HepG2 (cell line): ENCODE measurements around the gene IL17C. TPM values are rescaled to one million over a fixed set of nuclear protein-coding genes. Genes with fewer than 3 reads are reported as not detected.

Source experiments
- ARNTL ChIP-seq: sonication (generic); formaldehyde crosslinking; IDR thresholded peaks from 2 replicates; pipeline ENCODE4 v1.4.0; 2020; ENCODE audit warnings: mild to moderate bottlenecking, missing genetic modification reagents
- ATF7-NPFF ChIP-seq: sonication (generic); formaldehyde crosslinking; IDR thresholded peaks from 2 replicates; pipeline ENCODE4 v1.8.1; 2023; ENCODE audit warnings: mild to moderate bottlenecking, low read depth, missing genetic modification reagents, moderate library complexity
- PHF21A ChIP-seq: sonication (generic); formaldehyde crosslinking; IDR thresholded peaks from 2 replicates; pipeline ENCODE4 v1.5.0; 2020; ENCODE audit warnings: mild to moderate bottlenecking, missing genetic modification reagents
- SMC3 ChIP-seq: IDR thresholded peaks from 2 replicates; pipeline ENCODE4 v1.6.1; 2011; ENCODE audit warnings: low read length, improper control_type of control experiment
- SP1 ChIP-seq, 2 experiments: fragments of 450-650 bp in 1 of 2; sonication (generic) in 1 of 2; formaldehyde crosslinking in 1 of 2; IDR thresholded peaks; 2 replicates each; pipeline versions ENCODE4 v1.4.0 to v1.6.1; 2016 to 2020; ENCODE audit warnings: missing genetic modification reagents in 1 of 2
- SP2 ChIP-seq: sonication (generic); formaldehyde crosslinking; IDR thresholded peaks from 2 replicates; pipeline ENCODE4 v1.5.1; 2020; ENCODE audit warnings: mild to moderate bottlenecking, missing genetic modification reagents
- SRSF4 ChIP-seq: fragments of 200-400 bp; formaldehyde crosslinking; IDR thresholded peaks from one replicate; pipeline ENCODE4 v1.6.1; 2018; ENCODE audit warnings: mild to moderate bottlenecking, low read depth, low read length, moderate library complexity; ENCODE audit not compliant: poor library complexity, severe bottlenecking
- THAP9 ChIP-seq: sonication (generic); formaldehyde crosslinking; IDR thresholded peaks from 2 replicates; pipeline ENCODE4; 2020; ENCODE audit warnings: missing genetic modification reagents, mild to moderate bottlenecking, borderline replicate concordance
- THYN1 ChIP-seq: sonication (generic); formaldehyde crosslinking; IDR thresholded peaks from 2 replicates; pipeline ENCODE4 v1.8.1; 2023; ENCODE audit warnings: low read depth, mild to moderate bottlenecking, moderate library complexity, missing genetic modification reagents, borderline replicate concordance
- ZFP91 ChIP-seq: sonication (generic); formaldehyde crosslinking; IDR thresholded peaks from 2 replicates; pipeline ENCODE4 v1.9.0; 2022; ENCODE audit warnings: missing genetic modification reagents, mild to moderate bottlenecking, borderline replicate concordance
- ZNF431 ChIP-seq: sonication (generic); formaldehyde crosslinking; IDR thresholded peaks from 2 replicates; pipeline ENCODE4 v1.9.0; 2022; ENCODE audit warnings: missing genetic modification reagents, low read depth, mild to moderate bottlenecking, borderline replicate concordance
- ZNF496 ChIP-seq: sonication (generic); formaldehyde crosslinking; IDR thresholded peaks from 2 replicates; pipeline ENCODE4 v1.8.1; 2023; ENCODE audit warnings: mild to moderate bottlenecking, moderate library complexity, missing genetic modification reagents; ENCODE audit not compliant: insufficient replicate concordance
- polyA plus RNA-seq, 8 experiments: library from polyadenylated mRNA; depleted of rRNA in 3 of 8; stranded (reverse) in 7 of 8; unstranded in 1 of 8; fragments of >200 nt; fragmentation: Illumina TruSeq in 4 of 8; extraction: Trizol in 4 of 8; gene quantifications; 2 replicates each; pipeline versions ENCODE4 v1.2.1 to v1.2.3, GENCODE V29; 2011 to 2016; ENCODE audit warnings: low read depth in 4 of 8, missing spikeins in 1 of 8, mixed read lengths in 1 of 8; ENCODE audit not compliant: insufficient read depth in 1 of 8
- total RNA-seq, 5 experiments: library from RNA; depleted of rRNA; stranded (reverse); fragments of >200 nt; fragmentation: Illumina TruSeq; extraction: Trizol; gene quantifications; 2 replicates each; pipeline ENCODE4 v1.2.3, GENCODE V29; 2016; ENCODE audit warnings: low read depth in 1 of 5
- TF ChIP-seq, protein P1 (sequence below): sonication (generic); formaldehyde crosslinking; IDR thresholded peaks from 2 replicates; pipeline ENCODE4 v1.5.0; 2020; ENCODE audit warnings: mild to moderate bottlenecking, missing genetic modification reagents, borderline replicate concordance
- TF ChIP-seq, protein P2 (sequence below): sonication (generic); formaldehyde crosslinking; IDR thresholded peaks from 2 replicates; pipeline ENCODE4 v1.4.0; 2020; ENCODE audit warnings: missing genetic modification reagents
- TF ChIP-seq, protein P3 (sequence below): sonication (generic); formaldehyde crosslinking; conservative IDR thresholded peaks from 2 replicates; pipeline ENCODE4 v1.4.0; 2020; ENCODE audit warnings: mild to moderate bottlenecking, missing genetic modification reagents, moderate library complexity

Gene IL17C
- total and polyA plus RNA-seq, 2 of the 13 experiments (the other 11 are each of a cell fraction or from before 2014, with no cell fraction given): not detected

DNA sequence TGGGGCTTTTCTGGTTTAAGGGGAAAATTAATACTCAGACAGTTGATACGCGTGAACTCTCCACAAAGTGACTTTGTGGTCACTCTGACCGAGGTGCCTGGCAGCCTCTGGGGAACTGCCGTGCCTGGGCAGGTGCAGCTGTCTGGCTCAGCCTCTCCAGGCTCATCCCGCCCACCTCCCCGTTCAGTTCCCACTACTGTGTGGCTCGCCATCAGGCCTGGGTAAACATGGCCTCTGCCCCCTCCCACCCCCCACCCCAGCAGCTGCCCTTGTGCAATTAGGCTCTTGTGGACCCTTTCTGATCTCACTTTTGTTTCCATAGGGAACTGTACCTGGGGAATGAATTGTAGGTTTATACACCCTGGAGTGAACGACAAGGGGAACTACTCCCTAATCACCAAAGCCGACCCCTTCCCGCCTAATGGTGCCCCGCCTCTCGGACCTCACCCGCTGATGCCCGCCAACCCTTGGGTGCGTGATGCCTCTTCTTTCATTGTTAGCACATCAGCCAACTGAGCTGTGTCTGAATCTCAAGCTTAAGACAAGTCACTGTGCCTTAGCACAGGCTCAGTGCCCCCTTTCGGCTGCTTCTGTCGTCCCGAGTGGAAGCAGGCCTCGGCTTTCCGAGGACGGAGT, 40.4 kb upstream of the IL17C start (continued):
- TF ChIP-seq, protein P1, sequence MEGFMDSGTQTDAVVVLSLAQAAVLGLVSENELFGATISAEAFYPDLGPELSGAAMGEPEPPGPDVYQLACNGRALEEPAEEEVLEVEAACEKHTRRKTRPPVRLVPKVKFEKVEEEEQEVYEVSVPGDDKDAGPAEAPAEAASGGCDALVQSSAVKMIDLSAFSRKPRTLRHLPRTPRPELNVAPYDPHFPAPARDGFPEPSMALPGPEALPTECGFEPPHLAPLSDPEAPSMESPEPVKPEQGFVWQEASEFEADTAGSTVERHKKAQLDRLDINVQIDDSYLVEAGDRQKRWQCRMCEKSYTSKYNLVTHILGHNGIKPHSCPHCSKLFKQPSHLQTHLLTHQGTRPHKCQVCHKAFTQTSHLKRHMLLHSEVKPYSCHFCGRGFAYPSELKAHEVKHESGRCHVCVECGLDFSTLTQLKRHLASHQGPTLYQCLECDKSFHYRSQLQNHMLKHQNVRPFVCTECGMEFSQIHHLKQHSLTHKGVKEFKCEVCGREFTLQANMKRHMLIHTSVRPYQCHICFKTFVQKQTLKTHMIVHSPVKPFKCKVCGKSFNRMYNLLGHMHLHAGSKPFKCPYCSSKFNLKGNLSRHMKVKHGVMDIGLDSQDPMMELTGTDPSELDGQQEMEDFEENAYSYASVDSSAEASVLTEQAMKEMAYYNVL: no peak
- no peak for TF ChIP-seq PHF21A (CRISPR knock-in tag)
- no peak for TF ChIP-seq THAP9 (CRISPR knock-in tag)
- TF ChIP-seq, protein P2, sequence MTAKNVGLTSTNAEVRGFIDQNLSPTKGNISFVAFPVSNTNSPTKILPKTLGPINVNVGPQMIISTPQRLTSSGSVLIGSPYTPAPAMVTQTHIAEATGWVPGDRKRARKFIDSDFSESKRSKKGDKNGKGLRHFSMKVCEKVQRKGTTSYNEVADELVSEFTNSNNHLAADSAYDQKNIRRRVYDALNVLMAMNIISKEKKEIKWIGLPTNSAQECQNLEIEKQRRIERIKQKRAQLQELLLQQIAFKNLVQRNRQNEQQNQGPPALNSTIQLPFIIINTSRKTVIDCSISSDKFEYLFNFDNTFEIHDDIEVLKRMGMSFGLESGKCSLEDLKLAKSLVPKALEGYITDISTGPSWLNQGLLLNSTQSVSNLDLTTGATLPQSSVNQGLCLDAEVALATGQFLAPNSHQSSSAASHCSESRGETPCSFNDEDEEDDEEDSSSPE (CRISPR knock-in tag): no peak
- TF ChIP-seq ARNTL (CRISPR knock-in tag): no peak
- no peak for TF ChIP-seq THYN1 (CRISPR knock-in tag)
- no peak for TF ChIP-seq SRSF4
- TF ChIP-seq, protein P3, sequence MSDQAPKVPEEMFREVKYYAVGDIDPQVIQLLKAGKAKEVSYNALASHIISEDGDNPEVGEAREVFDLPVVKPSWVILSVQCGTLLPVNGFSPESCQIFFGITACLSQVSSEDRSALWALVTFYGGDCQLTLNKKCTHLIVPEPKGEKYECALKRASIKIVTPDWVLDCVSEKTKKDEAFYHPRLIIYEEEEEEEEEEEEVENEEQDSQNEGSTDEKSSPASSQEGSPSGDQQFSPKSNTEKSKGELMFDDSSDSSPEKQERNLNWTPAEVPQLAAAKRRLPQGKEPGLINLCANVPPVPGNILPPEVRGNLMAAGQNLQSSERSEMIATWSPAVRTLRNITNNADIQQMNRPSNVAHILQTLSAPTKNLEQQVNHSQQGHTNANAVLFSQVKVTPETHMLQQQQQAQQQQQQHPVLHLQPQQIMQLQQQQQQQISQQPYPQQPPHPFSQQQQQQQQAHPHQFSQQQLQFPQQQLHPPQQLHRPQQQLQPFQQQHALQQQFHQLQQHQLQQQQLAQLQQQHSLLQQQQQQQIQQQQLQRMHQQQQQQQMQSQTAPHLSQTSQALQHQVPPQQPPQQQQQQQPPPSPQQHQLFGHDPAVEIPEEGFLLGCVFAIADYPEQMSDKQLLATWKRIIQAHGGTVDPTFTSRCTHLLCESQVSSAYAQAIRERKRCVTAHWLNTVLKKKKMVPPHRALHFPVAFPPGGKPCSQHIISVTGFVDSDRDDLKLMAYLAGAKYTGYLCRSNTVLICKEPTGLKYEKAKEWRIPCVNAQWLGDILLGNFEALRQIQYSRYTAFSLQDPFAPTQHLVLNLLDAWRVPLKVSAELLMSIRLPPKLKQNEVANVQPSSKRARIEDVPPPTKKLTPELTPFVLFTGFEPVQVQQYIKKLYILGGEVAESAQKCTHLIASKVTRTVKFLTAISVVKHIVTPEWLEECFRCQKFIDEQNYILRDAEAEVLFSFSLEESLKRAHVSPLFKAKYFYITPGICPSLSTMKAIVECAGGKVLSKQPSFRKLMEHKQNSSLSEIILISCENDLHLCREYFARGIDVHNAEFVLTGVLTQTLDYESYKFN (CRISPR knock-in tag): peak; percentile 91
- no peak for TF ChIP-seq SP2 (CRISPR knock-in tag)
- TF ChIP-seq SP1 (IDR thresholded peaks at IDR 0.05): no peak
- TF ChIP-seq SP1 (CRISPR knock-in tag; IDR thresholded peaks at IDR 0.05): no peak
- TF ChIP-seq SMC3: no peak
- TF ChIP-seq ZFP91: 0 out of 2 replicates have a peak, but pooled peaks have one; percentile 14
- TF ChIP-seq ATF7-NPFF (CRISPR knock-in tag): no peak
- no peak for TF ChIP-seq ZNF431 (CRISPR knock-in tag)
- TF ChIP-seq ZNF496 (CRISPR knock-in tag): no peak
